ENCODE measurements around the gene MYL12B.

Gene MYL12B

DNA sequence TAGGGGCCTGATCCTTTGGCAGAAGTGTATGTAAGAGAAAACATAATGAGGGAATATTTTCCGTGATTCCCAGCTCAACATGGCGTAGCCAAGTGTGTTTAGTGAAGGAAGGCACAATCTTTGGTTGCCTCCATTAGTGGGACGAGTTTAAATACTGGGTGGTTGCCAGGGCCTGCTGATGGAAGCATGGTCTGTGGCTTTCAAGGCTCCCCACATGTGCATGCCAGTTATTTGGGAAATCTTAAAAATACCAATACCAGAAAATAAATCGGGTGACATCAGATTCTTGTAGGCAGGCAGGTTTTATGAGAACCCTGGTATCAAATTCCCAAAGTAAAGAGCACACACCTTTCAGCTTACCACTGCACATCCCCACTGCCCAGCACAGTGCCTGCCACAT lies 7.2 kb upstream of the MYL12B start:
- TF ChIP-seq EZH2phosphoT487 (IDR thresholded peaks at IDR 0.05; ENCODE audit: low read length) (no peak), EZH2 (optimal IDR thresholded peaks at IDR 0.05; ENCODE audit: low read depth, low read length) (no peak)
- TF ChIP-seq, protein P1, sequence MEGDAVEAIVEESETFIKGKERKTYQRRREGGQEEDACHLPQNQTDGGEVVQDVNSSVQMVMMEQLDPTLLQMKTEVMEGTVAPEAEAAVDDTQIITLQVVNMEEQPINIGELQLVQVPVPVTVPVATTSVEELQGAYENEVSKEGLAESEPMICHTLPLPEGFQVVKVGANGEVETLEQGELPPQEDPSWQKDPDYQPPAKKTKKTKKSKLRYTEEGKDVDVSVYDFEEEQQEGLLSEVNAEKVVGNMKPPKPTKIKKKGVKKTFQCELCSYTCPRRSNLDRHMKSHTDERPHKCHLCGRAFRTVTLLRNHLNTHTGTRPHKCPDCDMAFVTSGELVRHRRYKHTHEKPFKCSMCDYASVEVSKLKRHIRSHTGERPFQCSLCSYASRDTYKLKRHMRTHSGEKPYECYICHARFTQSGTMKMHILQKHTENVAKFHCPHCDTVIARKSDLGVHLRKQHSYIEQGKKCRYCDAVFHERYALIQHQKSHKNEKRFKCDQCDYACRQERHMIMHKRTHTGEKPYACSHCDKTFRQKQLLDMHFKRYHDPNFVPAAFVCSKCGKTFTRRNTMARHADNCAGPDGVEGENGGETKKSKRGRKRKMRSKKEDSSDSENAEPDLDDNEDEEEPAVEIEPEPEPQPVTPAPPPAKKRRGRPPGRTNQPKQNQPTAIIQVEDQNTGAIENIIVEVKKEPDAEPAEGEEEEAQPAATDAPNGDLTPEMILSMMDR (IDR thresholded peaks at IDR 0.05; ENCODE audit: low read length): no peak
- Histone ChIP-seq H3K9me2 (replicated peaks; ENCODE audit: insufficient read depth, low read length) (no peaks in the 10 kb centered on the region), H3K9me3 (replicated peaks; ENCODE audit: insufficient read depth, low read length) (no peaks in the 10 kb centered on the region), H3K79me2 (ENCODE audit: low read length) (peaks cover 50% of the 10 kb centered on the region), H3K36me3 (replicated peaks; ENCODE audit: insufficient read depth, low read length) (peaks cover 21% of the 10 kb centered on the region), H3F3A (ENCODE audit: insufficient read depth, low read length) (peaks cover 20% of the 10 kb centered on the region), H2AFZ (ENCODE audit: low read length) (no peak overlapping the region), H3K27ac (ENCODE audit: low read length) (no peak overlapping the region), H3K4me2 (ENCODE audit: low read depth, low read length) (no peak overlapping the region), H3K9ac (ENCODE audit: low read length) (no peak overlapping the region), H3K4me3 (ENCODE audit: low read length) (no peak overlapping the region), H3K27me3 (replicated peaks; ENCODE audit: insufficient read depth, low read length) (no peaks in the 10 kb centered on the region), H3K4me1 (ENCODE audit: low read length) (peaks cover 34% of the 10 kb centered on the region), H4K20me1 (ENCODE audit: insufficient read depth, low read length) (peaks cover 16% of the 10 kb centered on the region)
- DNase-seq: no peak

DNA sequence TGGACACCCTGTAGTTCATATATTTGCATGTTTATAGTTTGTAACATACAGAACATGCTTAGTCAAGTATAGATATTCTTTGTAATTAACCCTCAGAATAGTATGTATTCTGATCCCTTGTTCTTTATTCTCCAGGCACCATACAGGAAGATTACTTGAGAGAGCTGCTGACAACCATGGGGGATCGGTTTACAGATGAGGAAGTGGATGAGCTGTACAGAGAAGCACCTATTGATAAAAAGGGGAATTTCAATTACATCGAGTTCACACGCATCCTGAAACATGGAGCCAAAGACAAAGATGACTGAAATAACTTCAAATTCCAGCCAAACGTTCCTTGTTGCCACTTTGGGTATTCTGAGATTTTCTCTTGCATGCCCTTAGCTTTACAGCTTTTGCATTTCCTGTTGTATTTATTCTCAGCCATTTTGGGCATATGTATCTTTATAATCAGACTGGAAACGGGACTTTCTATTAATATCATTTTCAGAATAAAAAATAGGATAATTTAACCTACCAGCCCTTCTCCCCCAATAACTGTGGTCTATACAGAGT lies 6.2 kb upstream of the MYL12B start:
- peaks cover 21% of the 10 kb centered on the region for H3K36me3 ChIP-seq (replicated peaks; ENCODE audit: insufficient read depth, low read length)

DNA sequence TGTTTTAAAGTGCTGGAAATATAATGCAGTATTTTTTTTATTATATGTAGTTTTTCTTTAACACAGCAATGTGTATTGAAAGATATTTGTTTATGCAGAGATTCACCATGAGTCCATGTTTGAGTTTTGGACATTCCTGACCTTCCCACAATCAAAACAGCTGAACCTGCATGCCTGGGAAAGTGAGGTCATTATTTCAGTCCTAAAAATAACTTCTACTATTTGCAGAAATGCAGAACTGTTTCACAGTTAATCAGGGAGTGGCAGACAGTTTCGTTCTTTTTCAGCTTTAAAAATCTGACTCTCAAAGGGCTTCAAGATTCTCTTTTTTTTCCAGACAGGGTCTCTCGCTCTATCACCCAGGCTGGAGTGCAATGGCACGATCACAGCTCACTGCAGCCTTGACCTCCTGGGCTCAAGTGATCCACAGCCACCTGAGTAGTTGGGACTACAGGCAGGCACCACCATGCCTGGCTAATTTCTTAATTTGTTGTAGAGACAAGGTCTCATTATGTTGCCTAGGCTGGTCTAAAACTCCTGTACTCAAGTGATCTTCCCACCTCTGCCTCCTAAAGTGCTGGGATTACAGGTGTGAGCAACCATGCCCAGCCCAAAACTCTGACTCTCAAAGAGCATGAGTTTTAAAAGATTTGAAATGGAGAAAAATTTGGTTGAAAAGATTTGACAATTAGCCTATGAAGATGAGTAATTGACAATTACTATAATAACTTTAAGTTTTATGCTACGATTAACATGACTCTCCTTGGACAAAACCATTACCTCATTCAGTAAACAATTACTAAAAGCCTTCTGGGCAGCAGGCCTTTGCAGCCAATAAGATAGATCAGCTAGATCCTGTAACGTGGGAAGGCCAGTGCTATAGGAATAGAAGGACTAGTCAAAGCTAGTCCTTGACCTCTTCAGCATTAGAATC lies 5.0 kb upstream of the MYL12B start:
- H3K27me3 ChIP-seq (replicated peaks; ENCODE audit: insufficient read depth, low read length): no peaks in the 10 kb centered on the region
- peak; percentile 31 for DNase-seq
- no peak overlapping the region; the same call in 1 of the 2 replicates for H3K9ac ChIP-seq (ENCODE audit: low read length)
- peaks cover 28% of the 10 kb centered on the region for H3K79me2 ChIP-seq (ENCODE audit: low read length)
- peaks cover 6% of the 10 kb centered on the region for H4K20me1 ChIP-seq (ENCODE audit: insufficient read depth, low read length)
- no peaks in the 10 kb centered on the region for H3K9me3 ChIP-seq (replicated peaks; ENCODE audit: insufficient read depth, low read length)
- no peak overlapping the region for H2AFZ ChIP-seq (ENCODE audit: low read length)
- peak overlapping the region; percentile 57; the same call in 1 of the 2 replicates for H3K27ac ChIP-seq (ENCODE audit: low read length)
- H3K4me3 ChIP-seq (ENCODE audit: low read length): no peak overlapping the region
- H3F3A ChIP-seq (ENCODE audit: insufficient read depth, low read length): peaks cover 27% of the 10 kb centered on the region
- no peaks in the 10 kb centered on the region for H3K9me2 ChIP-seq (replicated peaks; ENCODE audit: insufficient read depth, low read length)
- H3K36me3 ChIP-seq (replicated peaks; ENCODE audit: insufficient read depth, low read length): peaks cover 21% of the 10 kb centered on the region
- no peak for TF ChIP-seq EZH2phosphoT487 (IDR thresholded peaks at IDR 0.05; ENCODE audit: low read length)
- H3K4me2 ChIP-seq (ENCODE audit: low read depth, low read length): peak overlapping the region; percentile 66
- peaks cover 25% of the 10 kb centered on the region for H3K4me1 ChIP-seq (ENCODE audit: low read length)

More for the DNA sequence above, 6.2 kb upstream of the MYL12B start:
- H3K4me1 ChIP-seq (ENCODE audit: low read length): peaks cover 27% of the 10 kb centered on the region
- H3K9me3 ChIP-seq (replicated peaks; ENCODE audit: insufficient read depth, low read length): no peaks in the 10 kb centered on the region
- H3K27ac ChIP-seq (ENCODE audit: low read length): no peak overlapping the region
- peaks cover 20% of the 10 kb centered on the region for H3F3A ChIP-seq (ENCODE audit: insufficient read depth, low read length)
- no peak overlapping the region for H3K4me3 ChIP-seq (ENCODE audit: low read length)
- H2AFZ ChIP-seq (ENCODE audit: low read length): no peak overlapping the region
- H3K9me2 ChIP-seq (replicated peaks; ENCODE audit: insufficient read depth, low read length): no peaks in the 10 kb centered on the region
- peaks cover 41% of the 10 kb centered on the region for H3K79me2 ChIP-seq (ENCODE audit: low read length)
- TF ChIP-seq EZH2 (optimal IDR thresholded peaks at IDR 0.05; ENCODE audit: low read depth, low read length): no peak
- TF ChIP-seq, protein P1 (IDR thresholded peaks at IDR 0.05; ENCODE audit: low read length): no peak
- TF ChIP-seq EZH2phosphoT487 (IDR thresholded peaks at IDR 0.05; ENCODE audit: low read length): no peak
- H3K9ac ChIP-seq (ENCODE audit: low read length): no peak overlapping the region
- H4K20me1 ChIP-seq (ENCODE audit: insufficient read depth, low read length): peaks cover 13% of the 10 kb centered on the region
- no peak overlapping the region for H3K4me2 ChIP-seq (ENCODE audit: low read depth, low read length)
- DNase-seq: no peak
- H3K27me3 ChIP-seq (replicated peaks; ENCODE audit: insufficient read depth, low read length): no peaks in the 10 kb centered on the region

Measured in MM.1S (cell line).